SKM-1 (cell line): Measurements from ENCODE around the gene ITPKA.
"Not testable (repeated sequence)": the region's sequence is repeated elsewhere in the genome, so short reads cannot be mapped to it uniquely, and the experiment has no call there.

Experiments used
- DNase-seq: peaks from one replicate; lab custom pipeline; 2025; ENCODE audit not compliant: unreplicated experiment; lab: John Stamatoyannopoulos, UW

Gene ITPKA

GRCh38 chr15:41493205-41493901 is at the start of gene ITPKA:
ITPKA (plus strand) TSS chr15:41493874; CDS start chr15:41493928, 54 bp downstream.
- peak; percentile 50 for DNase-seq

GRCh38 chr15:41445399-41445798 is 48.3 kb upstream of the ITPKA start:
- DNase-seq: no peak

- no peak for DNase-seq
Measured at GRCh38 chr15:41462084-41462795, 31.4 kb upstream of the ITPKA start.

GRCh38 chr15:41464889-41465580 is 28.6 kb upstream of the ITPKA start:
- no peak for DNase-seq

- peak; percentile 53 for DNase-seq
Measured at GRCh38 chr15:41465822-41466421, 27.8 kb upstream of the ITPKA start.

GRCh38 chr15:41466711-41467110 is 27.0 kb upstream of the ITPKA start:
- no peak for DNase-seq

- DNase-seq: not testable (repeated sequence)
Measured at GRCh38 chr15:41469644-41470043, 24.0 kb upstream of the ITPKA start.

GRCh38 chr15:41473418-41473817 is 20.3 kb upstream of the ITPKA start:
- DNase-seq: no peak

- DNase-seq: no peak
Measured at GRCh38 chr15:41474436-41474835, 19.2 kb upstream of the ITPKA start.

GRCh38 chr15:41474941-41475340 is 18.7 kb upstream of the ITPKA start:
- no peak for DNase-seq

GRCh38 chr15:41476416-41477048 is 17.1 kb upstream of the ITPKA start:
- no peak for DNase-seq

GRCh38 chr15:41480396-41481140 is 13.1 kb upstream of the ITPKA start:
- DNase-seq: no peak

- no peak for DNase-seq
Measured at GRCh38 chr15:41482110-41482877, 11.4 kb upstream of the ITPKA start.

GRCh38 chr15:41483115-41483514 is 10.6 kb upstream of the ITPKA start:
- DNase-seq: no peak

GRCh38 chr15:41483519-41483918 is 10.2 kb upstream of the ITPKA start:
- no peak for DNase-seq

- no peak for DNase-seq
Measured at GRCh38 chr15:41484937-41485625, 8.6 kb upstream of the ITPKA start.

- DNase-seq: no peak
Measured at GRCh38 chr15:41486286-41486685, 7.4 kb upstream of the ITPKA start.

- DNase-seq: no peak
Measured at GRCh38 chr15:41487381-41487780, 6.3 kb upstream of the ITPKA start.

GRCh38 chr15:41487802-41488201 is 5.9 kb upstream of the ITPKA start:
- DNase-seq: no peak
